Loucy (cell line): ENCODE measurements around the gene APBA3.

ENCODE experiments used
- EZH2phosphoT487 ChIP-seq: fragments of 200-600 bp; IDR thresholded peaks from 2 replicates; pipeline ENCODE4 v1.6.1; 2018; ENCODE audit warnings: antibody characterized with exemption, mild to moderate bottlenecking, moderate library complexity, borderline replicate concordance
- TF ChIP-seq, protein P1 (sequence below): fragments of 200-600 bp; sonication (generic); conservative IDR thresholded peaks from 2 replicates; pipeline ENCODE4 v1.5.1; 2014; ENCODE audit warnings: mild to moderate bottlenecking, antibody characterized with exemption, low read length

DNA sequence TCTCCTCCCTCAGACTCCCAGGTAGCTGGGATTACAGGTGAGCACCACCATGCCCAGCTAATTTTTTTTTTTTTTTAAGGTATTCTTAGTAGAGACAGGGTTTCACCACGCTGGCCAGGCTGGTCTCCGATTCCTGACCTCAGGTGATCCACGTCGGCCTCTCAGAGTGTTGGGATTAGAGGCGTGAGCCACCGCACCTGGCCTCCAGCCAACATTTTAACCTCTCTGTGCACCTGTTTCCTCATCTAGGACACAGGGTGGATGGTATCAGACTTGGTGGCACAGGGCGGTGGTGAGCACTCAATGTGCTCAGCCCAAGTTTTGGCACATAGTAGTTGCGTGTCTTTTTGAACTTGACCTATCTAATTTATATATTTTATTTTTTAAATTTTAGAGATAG is 12.5 kb downstream of the APBA3 start:
- TF ChIP-seq, protein P1, sequence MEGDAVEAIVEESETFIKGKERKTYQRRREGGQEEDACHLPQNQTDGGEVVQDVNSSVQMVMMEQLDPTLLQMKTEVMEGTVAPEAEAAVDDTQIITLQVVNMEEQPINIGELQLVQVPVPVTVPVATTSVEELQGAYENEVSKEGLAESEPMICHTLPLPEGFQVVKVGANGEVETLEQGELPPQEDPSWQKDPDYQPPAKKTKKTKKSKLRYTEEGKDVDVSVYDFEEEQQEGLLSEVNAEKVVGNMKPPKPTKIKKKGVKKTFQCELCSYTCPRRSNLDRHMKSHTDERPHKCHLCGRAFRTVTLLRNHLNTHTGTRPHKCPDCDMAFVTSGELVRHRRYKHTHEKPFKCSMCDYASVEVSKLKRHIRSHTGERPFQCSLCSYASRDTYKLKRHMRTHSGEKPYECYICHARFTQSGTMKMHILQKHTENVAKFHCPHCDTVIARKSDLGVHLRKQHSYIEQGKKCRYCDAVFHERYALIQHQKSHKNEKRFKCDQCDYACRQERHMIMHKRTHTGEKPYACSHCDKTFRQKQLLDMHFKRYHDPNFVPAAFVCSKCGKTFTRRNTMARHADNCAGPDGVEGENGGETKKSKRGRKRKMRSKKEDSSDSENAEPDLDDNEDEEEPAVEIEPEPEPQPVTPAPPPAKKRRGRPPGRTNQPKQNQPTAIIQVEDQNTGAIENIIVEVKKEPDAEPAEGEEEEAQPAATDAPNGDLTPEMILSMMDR: no peak
- no peak for TF ChIP-seq EZH2phosphoT487
